Right atrium auricular region (tissue), 2 donors: Measurements from ENCODE around the gene BCAR3. TPM values are rescaled to one million over a fixed set of nuclear protein-coding genes. Genes with fewer than 3 reads are reported as not detected.

Experiments
- DNase-seq: peaks from one replicate; pipeline ENCODE4 v3.0.0-alpha.2; 2019; ENCODE audit warnings: low spot score
- H3K27ac ChIP-seq, 2 donors: fragments of 200-600 bp; sonication (generic); 1 replicate in 1 of 2; 2 replicates in 1 of 2; pipeline ENCODE4 v1.5.1; 2016 to 2019
- H3K27me3 ChIP-seq, 2 donors: fragments of 200-600 bp; sonication (generic); one replicate each; pipeline versions ENCODE4 v1.5.1 to v1.6.0; 2017 to 2019
- H3K36me3 ChIP-seq: fragments of 200-600 bp; sonication (generic); one replicate; pipeline ENCODE4 v1.5.1; 2016
- H3K4me1 ChIP-seq, 2 donors: fragments of 200-600 bp; sonication (generic); one replicate each; pipeline versions ENCODE4 v1.5.1 to v1.6.0; 2017 to 2019
- H3K4me3 ChIP-seq, 2 donors: fragments of 200-600 bp; sonication (generic); 1 replicate in 1 of 2; 2 replicates in 1 of 2; pipeline ENCODE4 v1.5.1; 2017 to 2019; ENCODE audit warnings: mild to moderate bottlenecking in 1 of 2, moderate library complexity in 1 of 2
- H3K9me3 ChIP-seq, 2 donors: fragments of 200-600 bp; sonication (generic); one replicate each; pipeline ENCODE4 v1.5.1; 2019
- CTCF ChIP-seq, 2 donors: fragments of 200-600 bp; sonication (generic); IDR thresholded peaks; one replicate each; pipeline ENCODE4 v1.5.1; 2019; ENCODE audit warnings: antibody characterized with exemption in 2 of 2
- total RNA-seq, 2 donors: library from RNA; depleted of rRNA; stranded (reverse); fragments of >200 nt; gene quantifications; one replicate each; pipeline ENCODE4 v1.1.0, GENCODE V29; 2016

BCAR3 gene
- total RNA-seq, 2 donors from 2014 or later, result 12.7 to 19.3 TPM

- no peaks in the 10 kb centered on the region for H3K27me3 ChIP-seq
- H3K9me3 ChIP-seq, result no peaks in the 10 kb centered on the region
- H3K4me3 ChIP-seq, result no peak overlapping the region
- TF ChIP-seq CTCF (IDR thresholded peaks at IDR 0.05), result no peak
- H3K36me3 ChIP-seq, result peaks cover 25% of the 10 kb centered on the region
- H3K4me1 ChIP-seq, result peaks cover 0 to 11% of the 10 kb centered on the region in 2 donors
- no peak overlapping the region for H3K27ac ChIP-seq
- no peak for DNase-seq
These were observed 105.9 kb downstream of the BCAR3 start for GRCh38 chr1:93575621-93576284.

- TF ChIP-seq CTCF (IDR thresholded peaks at IDR 0.05), result no peak
- Histone ChIP-seq H3K27ac (no peak overlapping the region), H3K27me3 (no peaks in the 10 kb centered on the region), H3K4me1 (peaks cover 0 to 8% of the 10 kb centered on the region in 2 donors), H3K36me3 (peaks cover 30% of the 10 kb centered on the region), H3K9me3 (no peaks in the 10 kb centered on the region), H3K4me3 (no peak overlapping the region)
- DNase-seq, result no peak
These were observed 106.6 kb downstream of the BCAR3 start for GRCh38 chr1:93574991-93575390.

- Histone ChIP-seq H3K36me3 (peaks cover 32% of the 10 kb centered on the region), H3K9me3 (no peaks in the 10 kb centered on the region), H3K4me1 (peaks cover 0 to 3% of the 10 kb centered on the region in 2 donors), H3K27me3 (no peaks in the 10 kb centered on the region), H3K27ac (no peak overlapping the region), H3K4me3 (no peak overlapping the region)
- DNase-seq, result no peak
- TF ChIP-seq CTCF (IDR thresholded peaks at IDR 0.05), result no peak
These were observed 107.1 kb downstream of the BCAR3 start for GRCh38 chr1:93574511-93574910.

- TF ChIP-seq CTCF (IDR thresholded peaks at IDR 0.05), result no peak
- Histone ChIP-seq H3K36me3 (peaks cover 36% of the 10 kb centered on the region), H3K27ac (no peak overlapping the region), H3K27me3 (no peaks in the 10 kb centered on the region), H3K4me1 (no peaks in the 10 kb centered on the region), H3K4me3 (no peak overlapping the region), H3K9me3 (no peaks in the 10 kb centered on the region)
- no peak for DNase-seq
These were observed 107.6 kb downstream of the BCAR3 start for GRCh38 chr1:93573940-93574469.

- no peak for TF ChIP-seq CTCF (IDR thresholded peaks at IDR 0.05)
- Histone ChIP-seq H3K4me3 (no peak overlapping the region), H3K4me1 (no peaks in the 10 kb centered on the region), H3K9me3 (no peaks in the 10 kb centered on the region), H3K27ac (no peak overlapping the region), H3K27me3 (no peaks in the 10 kb centered on the region), H3K36me3 (peaks cover 42% of the 10 kb centered on the region)
- no peak for DNase-seq
These were observed 109.9 kb downstream of the BCAR3 start for GRCh38 chr1:93571623-93572310.
